ENCODE measurements around the gene ZFAND5. TPM values are rescaled to one million over a fixed set of nuclear protein-coding genes. Genes with fewer than 3 reads are reported as not detected.

ZFAND5 gene
- polyA plus RNA-seq, 2 of the 4 experiments (the other 2 are of a cell fraction) = 135 to 234 TPM

- FAIRE-seq = peak; percentile 51
Measured at GRCh38 chr9:72356041-72356582, 8.9 kb downstream of the ZFAND5 start.

GRCh38 chr9:72355153-72355552, 9.9 kb downstream of the ZFAND5 start:
- ATAC-seq (no peak), DNase-seq (ENCODE audit: low read depth in 1 of 2, low spot score in 1 of 2) (peak in 1 of 2 experiments; percentile 20), FAIRE-seq (no peak)
- Histone ChIP-seq H3K4me2 (peak overlapping the region; percentile 90), H3K4me1 (peaks cover 94% of the 10 kb centered on the region), H3K9me3 (no peaks in the 10 kb centered on the region), H3K4me3 (no peak overlapping the region; the same call in 2 of the 3 replicates), H3K27ac (peak overlapping the region in 1 of 2 experiments; percentile 27; a peak in 2 of 6 replicates)
- ChIA-PET POLR2A (interaction anchor here (1.2 to 1.8 kb wide), 2 partner anchors 8 to 60 kb away, joined by 3 to 4 read pairs; no protein-coding TSS in a partner anchor), CTCF (interaction anchor here (0.6 to 3.1 kb wide), 3 partner anchors 74 to 245 kb away, joined by 3 to 9 read pairs (median 6); no protein-coding TSS in a partner anchor)
- 66% methylated on average over 4 of the region's 4 CpGs for WGBS (ENCODE audit: missing lambda C conversion rate)
- TF ChIP-seq JUNB (IDR thresholded peaks at IDR 0.05) (no peak), BCL3 (IDR thresholded peaks at IDR 0.05) (no peak), FOSL2 (IDR thresholded peaks at IDR 0.05) (no peak), FOSL2 (CRISPR knock-in tag; IDR thresholded peaks at IDR 0.05) (no peak), MAFK (IDR thresholded peaks at IDR 0.05; ENCODE audit: partially characterized antibody) (no peak), HMGXB4 (CRISPR knock-in tag; IDR thresholded peaks at IDR 0.05; ENCODE audit: borderline replicate concordance) (peak; percentile 62; the same call in 1 of the 2 replicates), HOXB13 (CRISPR knock-in tag; IDR thresholded peaks at IDR 0.05; ENCODE audit: low read depth) (no peak), POLR2AphosphoS2 (conservative IDR thresholded peaks at IDR 0.05; ENCODE audit: low read length) (peak; percentile 94; the same call in 1 of the 2 replicates), PBX3 (IDR thresholded peaks at IDR 0.05) (no peak), BHLHE40 (IDR thresholded peaks at IDR 0.05; ENCODE audit: low read depth, low read length) (no peak), RARB (CRISPR knock-in tag; IDR thresholded peaks at IDR 0.05) (no peak), EP300 (IDR thresholded peaks at IDR 0.05) (no peak), ESRRA (IDR thresholded peaks at IDR 0.05; ENCODE audit: borderline replicate concordance, low read length) (no peak), TP53 (CRISPR knock-in tag; IDR thresholded peaks at IDR 0.05) (no peak)

More at GRCh38 chr9:72356041-72356582, 8.9 kb downstream of the ZFAND5 start:
- no peak for TF ChIP-seq MYC (IDR thresholded peaks at IDR 0.05; ENCODE audit: borderline replicate concordance, low read length)
- peak; percentile 51; the same call in 1 of the 2 replicates for TF ChIP-seq TP53 (CRISPR knock-in tag; IDR thresholded peaks at IDR 0.05)
- no peak for TF ChIP-seq MAX (IDR thresholded peaks at IDR 0.05)
- TF ChIP-seq FOSB (CRISPR knock-in tag; IDR thresholded peaks at IDR 0.05) = peak; percentile 42; the same call in 1 of the 2 replicates
- TF ChIP-seq HOXA7 (CRISPR knock-in tag; IDR thresholded peaks at IDR 0.05) = peak; percentile 86
- TF ChIP-seq HOXB5 (CRISPR knock-in tag; IDR thresholded peaks at IDR 0.05) = no peak
- no peak for TF ChIP-seq SREBF2 (IDR thresholded peaks at IDR 0.05)
- Histone ChIP-seq H3K27ac (peak overlapping the region; percentile 16 to 56; a peak in 4 of 6 replicates), H3K9me3 (no peaks in the 10 kb centered on the region), H3K4me2 (peak overlapping the region; percentile 90), H3K4me1 (peaks cover 100% of the 10 kb centered on the region), H3K4me3 (peak overlapping the region; percentile 91; the same call in 1 of the 3 replicates)
- WGBS (ENCODE audit: missing lambda C conversion rate) = 42% methylated on average over 8 of the region's 8 CpGs
- ATAC-seq (no peak), DNase-seq (ENCODE audit: low read depth in 1 of 2, low spot score in 1 of 2) (peak in 1 of 2 experiments; percentile 46)
- CTCF ChIA-PET = interaction anchor here (0.6 to 3.1 kb wide), 8 partner anchors 41 to 244 kb away, joined by 3 to 9 read pairs (median 4); no protein-coding TSS in a partner anchor
- POLR2A ChIA-PET = interaction anchor here (0.7 to 1.8 kb wide), 5 partner anchors 9 to 232 kb away, joined by 3 to 20 read pairs (median 3); partner anchors contain the start of gene ZFAND5
